Right lobe of liver (tissue), 6 donors: Measurements from ENCODE around the gene CDH26. TPM values are rescaled to one million over a fixed set of nuclear protein-coding genes. Genes with fewer than 3 reads are reported as not detected.
A peak's percentile ranks its signal among the peaks of the same experiment; 100 is the strongest.

ENCODE experiments used
- ATAC-seq, 4 donors: fragments of 200-7000 bp; cut with Tn5 transposase; one replicate each; pipeline ENCODE4 v1.9.1; 2020; ENCODE audit warnings: mild to moderate bottlenecking in 4 of 4, moderate library complexity in 4 of 4
- DNase-seq, 3 donors: peaks; one replicate each; pipeline ENCODE4 v3.0.0-alpha.2; 2020
- H3K27ac ChIP-seq, 3 donors: fragments of 200-600 bp; one replicate each; pipeline ENCODE4 v1.8.0; 2022
- H3K27me3 ChIP-seq, 2 donors: fragments of 200-600 bp; one replicate each; pipeline ENCODE4 v1.8.0; 2022
- H3K36me3 ChIP-seq, 4 donors: fragments of 200-600 bp; sonication (generic) in 1 of 4; one replicate each; pipeline versions ENCODE4 v1.5.1 to v1.8.0; 2017 to 2022; ENCODE audit warnings: control low read depth in 1 of 4
- H3K4me1 ChIP-seq, 4 donors: fragments of 200-600 bp; sonication (generic) in 1 of 4; one replicate each; pipeline versions ENCODE4 v1.5.1 to v1.8.0; 2017 to 2022; ENCODE audit warnings: control low read depth in 1 of 4
- H3K4me3 ChIP-seq, 3 donors: fragments of 200-600 bp; one replicate each; pipeline ENCODE4 v1.8.0; 2022
- H3K9me3 ChIP-seq, 4 donors: fragments of 200-600 bp; sonication (generic) in 1 of 4; one replicate each; pipeline versions ENCODE4 v1.5.1 to v1.8.0; 2017 to 2022; ENCODE audit warnings: control low read depth in 1 of 4
- POLR2A ChIP-seq: fragments of 450-650 bp; IDR thresholded peaks from one replicate; pipeline ENCODE4 v1.6.1; 2017; ENCODE audit warnings: antibody characterized with exemption, mild to moderate bottlenecking
- WGBS: methylation state at CpG from one replicate; pipeline ENCODE4 v1.1.6; 2018; ENCODE audit warnings: low coverage, low lambda C conversion rate; ENCODE audit not compliant: insufficient coverage; ENCODE audit errors: missing lambda C conversion rate; 5-methylcytosine and 5-hydroxymethylcytosine counted together
- intact Hi-C, 2 donors: fragments of 100-400 bp; cut with DNase I; formaldehyde crosslinking; loops; one replicate each; pipeline versions ENCODE4 v1.11.2 to v1.14.1; 2022
- total RNA-seq, 6 experiments: library from RNA; depleted of rRNA in 2 of 6; stranded (reverse); fragments of >200 nt in 2 of 6; fragmentation: NEBNext Ultra II Directional in 3 of 6; extraction: Animal tissue kit (Norgen Biotek cat#: 25700) in 3 of 6; gene quantifications; one replicate each; pipeline versions ENCODE4 v1.1.0 to v1.2.4, GENCODE V29; 2016 to 2023
- TF ChIP-seq, protein P1 (sequence below), 4 donors: fragments of 200-600 bp in 3 of 4; fragments of 450-650 bp in 1 of 4; IDR thresholded peaks; one replicate each; pipeline versions ENCODE4 v1.5.1 to v1.8.0; 2016 to 2022; ENCODE audit warnings: antibody characterized with exemption in 4 of 4, mild to moderate bottlenecking in 2 of 4
- donor health status: DM: no; HTN: yes; CAD: no.
- donor health status: DM: no; HTN: no; CAD: no.
- donor health status: DM: no; HTN: no; CAD: no.
- donor health status: DM: no; HTN: yes; CAD: no.
- donor health status: DM: no; HTN: yes; CAD: no.

Gene CDH26
- total RNA-seq, 6 experiments from 2014 or later: 0.07 to 0.25 (median 0.12) TPM; not detected in 1

DNA sequence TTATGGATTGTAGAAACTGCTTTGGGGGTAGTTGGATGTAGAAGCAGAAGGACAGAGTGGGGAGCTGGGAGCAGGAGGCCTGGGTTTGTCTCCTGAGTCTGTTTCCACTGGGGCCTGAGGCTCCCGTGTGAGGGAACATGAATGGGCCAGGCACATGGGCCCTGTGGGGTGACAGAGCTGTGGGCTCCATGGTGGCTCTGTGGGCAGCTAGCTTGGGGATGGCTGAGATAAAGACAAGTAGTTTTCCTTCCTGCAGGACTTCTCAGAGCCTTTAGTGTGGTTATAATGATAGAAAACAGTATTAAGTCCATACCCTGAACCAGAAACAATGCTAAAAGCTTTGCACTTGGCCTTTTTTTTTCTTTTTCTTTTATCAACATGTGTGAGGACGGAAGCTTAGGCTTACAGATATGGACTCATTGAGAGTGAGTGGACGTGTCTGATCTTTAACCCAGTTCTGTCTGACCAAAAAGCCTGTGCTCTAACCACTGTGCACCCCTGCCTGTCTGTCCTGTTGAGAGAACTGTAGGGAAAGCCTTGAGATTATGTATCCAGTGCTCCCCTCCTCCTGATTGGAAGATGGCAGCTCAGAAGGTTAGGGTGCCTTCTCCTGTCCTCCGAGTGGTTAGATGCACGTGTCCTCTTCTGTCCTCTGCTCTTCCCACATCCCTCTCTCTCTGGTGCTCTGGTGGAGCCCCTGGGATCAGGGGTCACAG lies 98.3 kb downstream of the CDH26 start:
- H3K4me3 ChIP-seq: no peak overlapping the region
- intact Hi-C loops: no loop called here
- no peak for DNase-seq
- no peak for TF ChIP-seq POLR2A
- H3K27ac ChIP-seq: peak overlapping the region in 1 of 3 donors; percentile 16
- no peaks in the 10 kb centered on the region for H3K9me3 ChIP-seq
- 40% methylated on average over 4 of the region's 5 CpGs for WGBS
- peaks cover 0 to 7% (median 0%) of the 10 kb centered on the region in 4 donors for H3K4me1 ChIP-seq
- no peaks in the 10 kb centered on the region for H3K36me3 ChIP-seq
- no peak for ATAC-seq
- H3K27me3 ChIP-seq: peaks cover 0 to 11% of the 10 kb centered on the region in 2 donors

DNA sequence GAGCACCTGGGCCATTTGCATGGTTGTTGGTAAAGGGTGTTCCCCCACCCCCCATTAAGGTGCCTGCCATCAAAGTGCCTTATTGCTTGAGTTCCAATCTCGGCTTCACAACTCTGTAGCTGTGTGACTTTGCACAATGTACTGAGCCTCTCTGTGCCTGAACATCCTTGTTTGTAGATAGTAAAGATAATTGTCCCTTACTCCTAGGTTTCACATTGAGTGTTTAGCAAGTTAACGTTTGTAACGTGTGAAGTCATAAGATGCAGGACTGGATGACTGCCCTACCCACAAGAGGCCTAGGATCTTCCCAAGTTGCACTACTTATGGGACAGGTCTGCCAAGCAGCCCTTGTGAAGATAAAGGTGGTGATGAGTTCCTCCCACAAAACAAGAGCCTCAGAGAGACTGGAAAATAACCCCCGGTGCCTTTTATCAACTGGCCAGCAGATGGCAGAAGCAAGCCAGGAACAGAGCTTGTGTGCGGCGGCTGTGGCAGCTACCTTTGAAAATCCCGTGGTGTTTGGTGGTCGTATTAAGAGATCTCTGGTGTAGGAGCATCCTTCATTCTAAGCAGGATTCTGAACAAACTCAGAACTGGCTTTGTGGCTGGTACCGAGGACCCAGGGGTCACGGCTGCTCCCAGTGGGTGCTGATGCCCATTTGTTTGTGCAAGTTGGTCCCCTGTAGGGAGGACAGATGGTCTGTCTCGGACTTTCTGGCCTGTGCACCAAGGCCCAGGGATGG lies 99.1 kb downstream of the CDH26 start:
- no peaks in the 10 kb centered on the region for H3K36me3 ChIP-seq
- WGBS: 15% methylated on average over 5 of the region's 11 CpGs
- peaks cover 0 to 3% of the 10 kb centered on the region in 2 donors for H3K27me3 ChIP-seq
- intact Hi-C loops: no loop called here
- H3K4me3 ChIP-seq: no peak overlapping the region
- DNase-seq: peak in 1 of 3 donors; percentile 61
- H3K9me3 ChIP-seq: no peaks in the 10 kb centered on the region
- TF ChIP-seq, protein P1, sequence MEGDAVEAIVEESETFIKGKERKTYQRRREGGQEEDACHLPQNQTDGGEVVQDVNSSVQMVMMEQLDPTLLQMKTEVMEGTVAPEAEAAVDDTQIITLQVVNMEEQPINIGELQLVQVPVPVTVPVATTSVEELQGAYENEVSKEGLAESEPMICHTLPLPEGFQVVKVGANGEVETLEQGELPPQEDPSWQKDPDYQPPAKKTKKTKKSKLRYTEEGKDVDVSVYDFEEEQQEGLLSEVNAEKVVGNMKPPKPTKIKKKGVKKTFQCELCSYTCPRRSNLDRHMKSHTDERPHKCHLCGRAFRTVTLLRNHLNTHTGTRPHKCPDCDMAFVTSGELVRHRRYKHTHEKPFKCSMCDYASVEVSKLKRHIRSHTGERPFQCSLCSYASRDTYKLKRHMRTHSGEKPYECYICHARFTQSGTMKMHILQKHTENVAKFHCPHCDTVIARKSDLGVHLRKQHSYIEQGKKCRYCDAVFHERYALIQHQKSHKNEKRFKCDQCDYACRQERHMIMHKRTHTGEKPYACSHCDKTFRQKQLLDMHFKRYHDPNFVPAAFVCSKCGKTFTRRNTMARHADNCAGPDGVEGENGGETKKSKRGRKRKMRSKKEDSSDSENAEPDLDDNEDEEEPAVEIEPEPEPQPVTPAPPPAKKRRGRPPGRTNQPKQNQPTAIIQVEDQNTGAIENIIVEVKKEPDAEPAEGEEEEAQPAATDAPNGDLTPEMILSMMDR (IDR thresholded peaks at IDR 0.05): peak; percentile 80 to 91 (median 89)
- no peak for TF ChIP-seq POLR2A
- no peak overlapping the region for H3K27ac ChIP-seq
- ATAC-seq: peak; percentile 59 to 74 (median 69)
- H3K4me1 ChIP-seq: peaks cover 0 to 7% (median 0%) of the 10 kb centered on the region in 4 donors

GRCh38 chr20:60057866-60058807 lies 99.9 kb downstream of the CDH26 start:
- 36% methylated on average over 12 of the region's 20 CpGs for WGBS
- intact Hi-C loops: no loop called here

GRCh38 chr20:60058879-60059278 lies 100.7 kb downstream of the CDH26 start:
- H3K9me3 ChIP-seq: no peaks in the 10 kb centered on the region
- H3K4me3 ChIP-seq: no peak overlapping the region
- intact Hi-C loops: no loop called here
- H3K27ac ChIP-seq: no peak overlapping the region
- WGBS: 47% methylated on average over 9 of the region's 9 CpGs
- H3K4me1 ChIP-seq: no peaks in the 10 kb centered on the region
- H3K27me3 ChIP-seq: no peaks in the 10 kb centered on the region
- TF ChIP-seq, protein P1 (IDR thresholded peaks at IDR 0.05): no peak
- no peak for TF ChIP-seq POLR2A
- no peaks in the 10 kb centered on the region for H3K36me3 ChIP-seq
- DNase-seq (no peak), ATAC-seq (no peak)

More at GRCh38 chr20:60057866-60058807, 99.9 kb downstream of the CDH26 start:
- no peaks in the 10 kb centered on the region for H3K27me3 ChIP-seq
- ATAC-seq: peak; percentile 45 to 60 (median 49)
- H3K27ac ChIP-seq: no peak overlapping the region
- no peak for TF ChIP-seq POLR2A
- no peak overlapping the region for H3K4me3 ChIP-seq
- peak in 1 of 3 donors; percentile 37 for DNase-seq
- H3K36me3 ChIP-seq: no peaks in the 10 kb centered on the region
- H3K9me3 ChIP-seq: no peaks in the 10 kb centered on the region
- H3K4me1 ChIP-seq: peaks cover 0 to 2% (median 0%) of the 10 kb centered on the region in 4 donors

DNA sequence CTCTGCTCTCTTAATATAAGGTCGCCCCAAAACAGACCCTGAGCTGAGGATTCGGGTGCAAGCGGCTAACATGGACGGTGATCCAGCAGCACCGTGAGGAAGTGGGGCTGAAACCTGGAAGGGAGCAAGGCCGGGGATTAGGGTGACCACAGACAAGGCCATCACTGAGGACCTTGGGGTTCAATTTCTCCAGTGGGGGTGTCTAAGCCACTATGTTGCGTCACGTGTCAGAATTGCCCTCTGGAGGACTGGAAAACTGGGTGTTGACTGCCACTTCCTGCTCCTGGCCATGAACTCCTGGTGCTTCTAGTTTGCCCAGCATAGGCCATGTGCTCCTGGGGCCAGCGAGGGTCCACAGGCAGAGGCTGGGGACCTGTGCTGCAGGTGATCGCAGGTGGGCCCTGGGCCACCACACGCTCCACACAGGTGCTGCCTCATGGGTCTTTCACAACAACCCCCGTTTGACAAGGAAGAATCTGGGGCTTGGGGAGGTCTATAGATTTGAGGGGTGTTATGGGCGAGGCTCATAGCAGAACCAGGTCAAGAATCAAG lies 101.9 kb downstream of the CDH26 start:
- intact Hi-C loops: loop anchor here in 1 of 2 donors (10.0 kb wide), 1 partner anchor 195 kb away; no protein-coding TSS in a partner anchor
- Histone ChIP-seq H3K9me3 (no peaks in the 10 kb centered on the region), H3K27ac (no peak overlapping the region), H3K4me1 (no peaks in the 10 kb centered on the region), H3K27me3 (no peaks in the 10 kb centered on the region), H3K4me3 (no peak overlapping the region), H3K36me3 (no peaks in the 10 kb centered on the region)
- ATAC-seq: no peak
- DNase-seq: no peak
- no peak for TF ChIP-seq POLR2A
- TF ChIP-seq, protein P1 (IDR thresholded peaks at IDR 0.05): no peak
- WGBS: 89% methylated on average over 6 of the region's 13 CpGs
